Testis (tissue), 3 donors: ENCODE measurements around the gene KCTD1. TPM values are rescaled to one million over a fixed set of nuclear protein-coding genes. Genes with fewer than 3 reads are reported as not detected.

Source experiments
- DNase-seq: peaks from one replicate; pipeline ENCODE4 v3.0.0-alpha.2; 2019
- H3K27ac ChIP-seq, 2 donors: fragments of 200-600 bp; sonication (generic); one replicate each; pipeline ENCODE4 v1.5.1; 2019
- H3K27me3 ChIP-seq: fragments of 200-600 bp; sonication (generic); one replicate; pipeline ENCODE4 v1.5.1; 2019
- H3K36me3 ChIP-seq: fragments of 200-600 bp; sonication (generic); one replicate; pipeline ENCODE4 v1.5.1; 2017; ENCODE audit warnings: low read depth; ENCODE audit errors: missing control alignments
- H3K4me1 ChIP-seq: fragments of 200-600 bp; sonication (generic); one replicate; pipeline ENCODE4 v1.5.1; 2019
- H3K4me3 ChIP-seq, 2 donors: fragments of 200-600 bp; sonication (generic); one replicate each; pipeline ENCODE4 v1.5.1; 2017 to 2019
- H3K9me3 ChIP-seq: fragments of 200-600 bp; sonication (generic); one replicate; pipeline ENCODE4 v1.5.1; 2017
- POLR2A ChIP-seq: fragments of 450-650 bp; IDR thresholded peaks from one replicate; pipeline ENCODE4 v1.6.1; 2017; ENCODE audit warnings: antibody characterized with exemption, mild to moderate bottlenecking, moderate library complexity
- WGBS, 2 donors: methylation state at CpG; one replicate each; pipeline ENCODE4 v1.1.5; 2018; 5-methylcytosine and 5-hydroxymethylcytosine counted together
- intact Hi-C: fragments of 100-400 bp; cut with DNase I; formaldehyde crosslinking; loops from one replicate; pipeline ENCODE4 v1.15.1; 2023; ENCODE audit warnings: low total_unique reads
- polyA plus RNA-seq: library from polyadenylated mRNA; stranded (reverse); fragments of 350-450 nt; fragmentation: Illumina TruSeq; extraction: RNeasy Lipid Tissue Mini Kit (QIAGEN cat#74804); gene quantifications from one replicate; pipeline ENCODE4 v1.2.3, GENCODE V29; 2014; ENCODE audit warnings: low read depth, low replicate concordance; ENCODE audit not compliant: insufficient read depth
- total RNA-seq, 2 donors: library from RNA; depleted of rRNA; stranded (reverse); fragments of >200 nt; gene quantifications; one replicate each; pipeline ENCODE4 v1.2.3, GENCODE V29; 2016
- TF ChIP-seq, protein P1 (sequence below), 3 experiments: fragments of 450-650 bp in 2 of 3; fragments of 200-600 bp in 1 of 3; sonication (generic) in 1 of 3; IDR thresholded peaks; one replicate each; pipeline ENCODE4 v1.5.1; 2016 to 2019; ENCODE audit warnings: antibody characterized with exemption in 3 of 3, mild to moderate bottlenecking in 2 of 3, moderate library complexity in 1 of 3

Gene KCTD1
- total and polyA plus RNA-seq, 3 donors from 2014 or later: 13.1 to 19.9 (median 19.6) TPM

DNA sequence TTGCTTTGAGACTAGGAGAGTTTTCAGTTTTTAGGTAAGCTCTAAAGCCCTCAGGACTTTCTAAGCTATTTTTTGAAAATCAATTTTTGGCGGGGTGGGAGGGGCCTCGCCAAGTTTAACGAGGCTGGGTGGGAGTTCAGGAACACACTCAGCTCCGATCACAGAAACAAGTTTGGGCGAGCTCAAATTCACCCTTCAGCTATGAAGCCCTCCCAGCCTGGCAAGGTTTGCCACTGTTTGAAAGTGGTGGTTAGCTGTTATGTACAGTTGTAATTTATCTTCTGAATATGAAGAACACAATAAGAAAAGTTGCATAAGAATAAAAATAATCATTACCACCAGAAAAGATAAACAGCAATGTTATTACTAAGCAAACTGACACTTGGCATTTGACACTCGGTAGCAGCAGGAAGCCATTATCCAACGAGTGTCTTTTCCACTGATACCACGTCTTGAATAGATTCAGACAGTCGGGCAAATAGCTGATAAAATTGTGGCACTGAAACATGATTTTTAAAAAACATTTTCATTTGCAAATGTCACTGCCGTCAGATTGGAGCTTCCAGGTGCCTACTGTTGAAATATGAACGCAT is 59.8 kb downstream of the KCTD1 start:
- Histone ChIP-seq H3K4me3 (no peak overlapping the region), H3K36me3 (no peaks in the 10 kb centered on the region), H3K9me3 (no peaks in the 10 kb centered on the region), H3K27me3 (no peaks in the 10 kb centered on the region), H3K27ac (no peak overlapping the region), H3K4me1 (no peaks in the 10 kb centered on the region)
- DNase-seq: no peak
- intact Hi-C loops: no loop called here
- WGBS, 2 donors: 84 to 87% methylated on average over 11 of the region's 11 CpGs
- TF ChIP-seq POLR2A: no peak
- TF ChIP-seq, protein P1, sequence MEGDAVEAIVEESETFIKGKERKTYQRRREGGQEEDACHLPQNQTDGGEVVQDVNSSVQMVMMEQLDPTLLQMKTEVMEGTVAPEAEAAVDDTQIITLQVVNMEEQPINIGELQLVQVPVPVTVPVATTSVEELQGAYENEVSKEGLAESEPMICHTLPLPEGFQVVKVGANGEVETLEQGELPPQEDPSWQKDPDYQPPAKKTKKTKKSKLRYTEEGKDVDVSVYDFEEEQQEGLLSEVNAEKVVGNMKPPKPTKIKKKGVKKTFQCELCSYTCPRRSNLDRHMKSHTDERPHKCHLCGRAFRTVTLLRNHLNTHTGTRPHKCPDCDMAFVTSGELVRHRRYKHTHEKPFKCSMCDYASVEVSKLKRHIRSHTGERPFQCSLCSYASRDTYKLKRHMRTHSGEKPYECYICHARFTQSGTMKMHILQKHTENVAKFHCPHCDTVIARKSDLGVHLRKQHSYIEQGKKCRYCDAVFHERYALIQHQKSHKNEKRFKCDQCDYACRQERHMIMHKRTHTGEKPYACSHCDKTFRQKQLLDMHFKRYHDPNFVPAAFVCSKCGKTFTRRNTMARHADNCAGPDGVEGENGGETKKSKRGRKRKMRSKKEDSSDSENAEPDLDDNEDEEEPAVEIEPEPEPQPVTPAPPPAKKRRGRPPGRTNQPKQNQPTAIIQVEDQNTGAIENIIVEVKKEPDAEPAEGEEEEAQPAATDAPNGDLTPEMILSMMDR (IDR thresholded peaks at IDR 0.05): no peak

DNA sequence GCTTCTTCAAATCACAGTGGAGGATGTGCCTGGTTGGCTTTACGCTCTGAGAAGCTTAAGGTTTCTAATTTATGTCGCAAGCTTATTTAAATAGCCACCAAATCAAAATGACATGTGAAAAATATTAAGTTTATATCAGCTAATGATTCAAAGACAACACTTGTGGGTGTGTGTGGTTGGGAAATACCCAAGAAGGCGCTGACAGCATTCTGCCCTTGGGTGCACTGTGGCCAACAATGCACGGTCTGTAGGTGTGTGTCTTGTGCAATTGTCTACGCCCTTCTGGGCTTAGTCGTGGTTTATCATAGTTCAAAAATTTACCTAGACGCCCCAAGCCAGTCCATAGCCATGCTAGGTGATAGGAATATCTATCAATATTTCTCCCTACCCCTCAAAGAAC is 60.9 kb downstream of the KCTD1 start:
- no peak for DNase-seq
- no peak overlapping the region for H3K4me3 ChIP-seq
- WGBS, 2 donors: 86 to 91% methylated on average over 7 of the region's 7 CpGs
- no peaks in the 10 kb centered on the region for H3K27me3 ChIP-seq
- no peak overlapping the region for H3K27ac ChIP-seq
- no peaks in the 10 kb centered on the region for H3K9me3 ChIP-seq
- H3K36me3 ChIP-seq: no peaks in the 10 kb centered on the region
- intact Hi-C loops: no loop called here
- H3K4me1 ChIP-seq: no peaks in the 10 kb centered on the region
- TF ChIP-seq, protein P1 (IDR thresholded peaks at IDR 0.05): no peak
- TF ChIP-seq POLR2A: no peak

DNA sequence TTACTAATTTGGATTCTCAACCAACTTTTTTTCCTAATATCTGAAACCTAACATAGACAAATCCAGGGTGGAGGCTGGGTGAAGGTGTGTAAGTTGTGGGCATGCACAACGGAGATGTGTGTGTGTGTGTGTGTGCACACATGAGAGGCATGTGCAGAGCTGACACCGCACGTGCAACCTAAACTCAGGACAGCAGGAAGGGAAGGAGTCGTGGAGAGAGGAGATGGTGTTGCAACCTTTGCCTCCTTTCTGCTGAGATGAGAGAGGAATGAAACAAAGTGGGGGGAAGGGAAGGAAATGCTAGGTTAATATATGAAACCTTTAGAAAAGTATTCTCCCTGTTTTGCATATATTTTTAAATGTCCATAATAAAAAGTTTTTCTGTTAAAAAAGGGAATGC is 64.7 kb downstream of the KCTD1 start:
- H3K4me1 ChIP-seq: no peaks in the 10 kb centered on the region
- no peaks in the 10 kb centered on the region for H3K27me3 ChIP-seq
- no peak overlapping the region for H3K4me3 ChIP-seq
- WGBS, 2 donors: 92 to 95% methylated on average over 4 of the region's 4 CpGs
- intact Hi-C loops: no loop called here
- TF ChIP-seq POLR2A: no peak
- TF ChIP-seq, protein P1 (IDR thresholded peaks at IDR 0.05): no peak
- H3K27ac ChIP-seq: no peak overlapping the region
- H3K36me3 ChIP-seq: no peaks in the 10 kb centered on the region
- no peaks in the 10 kb centered on the region for H3K9me3 ChIP-seq
- no peak for DNase-seq

DNA sequence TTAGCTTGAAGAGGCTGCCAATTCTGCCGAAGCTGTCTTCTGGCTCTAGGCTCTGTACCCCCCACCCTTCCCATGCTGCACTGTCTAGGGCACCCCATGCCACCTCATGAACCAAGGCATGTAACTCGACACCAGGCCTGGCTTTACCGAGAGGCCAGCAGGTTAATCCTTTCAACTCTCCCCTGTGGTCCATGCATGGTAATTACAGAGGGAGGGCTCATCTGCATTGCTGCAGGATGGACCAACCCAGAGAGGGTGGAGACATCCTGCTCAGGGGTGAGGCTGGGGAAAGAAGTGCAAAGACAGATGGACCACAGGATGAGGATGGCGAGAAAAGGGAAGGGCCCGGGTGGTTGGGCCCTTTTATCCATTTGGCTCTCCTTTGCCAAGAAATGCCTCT is 65.8 kb downstream of the KCTD1 start:
- intact Hi-C loops: no loop called here
- H3K27ac ChIP-seq: no peak overlapping the region
- TF ChIP-seq POLR2A: no peak
- TF ChIP-seq, protein P1 (IDR thresholded peaks at IDR 0.05): no peak
- DNase-seq: no peak
- no peak overlapping the region for H3K4me3 ChIP-seq
- 71 to 72% methylated on average over 5 of the region's 5 CpGs for WGBS, 2 donors
- no peaks in the 10 kb centered on the region for H3K27me3 ChIP-seq
- H3K9me3 ChIP-seq: no peaks in the 10 kb centered on the region
- H3K4me1 ChIP-seq: no peaks in the 10 kb centered on the region
- no peaks in the 10 kb centered on the region for H3K36me3 ChIP-seq
